Measurements from ENCODE around the gene RP2.

- TF ChIP-seq CTCF (IDR thresholded peaks at IDR 0.05) (no peak), POLR2A (IDR thresholded peaks at IDR 0.05) (no peak), POLR2AphosphoS5 (IDR thresholded peaks at IDR 0.05) (no peak), EP300 (IDR thresholded peaks at IDR 0.05; ENCODE audit: low read depth) (no peak)
These were observed 28.4 kb downstream of the RP2 start for GRCh38 chrX:46865281-46865680.

All from transverse colon (tissue), 4 donors.